Daoy (cell line): ENCODE data around the gene OR10A2. TPM values are rescaled to one million over a fixed set of nuclear protein-coding genes. Genes with fewer than 3 reads are reported as not detected.
"Not testable (repeated sequence)": the region's sequence is repeated elsewhere in the genome, so short reads cannot be mapped to it uniquely, and the experiment has no call there.

Experiments used
- DNase-seq: peaks from one replicate; pipeline ENCODE4 v3.0.0-alpha.2; 2015; ENCODE audit warnings: low read depth
- total RNA-seq: library from RNA; depleted of rRNA; stranded (reverse); fragments of >200 nt; shearing (Covaris generic); gene quantifications from 2 replicates; pipeline ENCODE4 v1.2.3, GENCODE V29; 2014; rRNA removed

Gene OR10A2, protein sequence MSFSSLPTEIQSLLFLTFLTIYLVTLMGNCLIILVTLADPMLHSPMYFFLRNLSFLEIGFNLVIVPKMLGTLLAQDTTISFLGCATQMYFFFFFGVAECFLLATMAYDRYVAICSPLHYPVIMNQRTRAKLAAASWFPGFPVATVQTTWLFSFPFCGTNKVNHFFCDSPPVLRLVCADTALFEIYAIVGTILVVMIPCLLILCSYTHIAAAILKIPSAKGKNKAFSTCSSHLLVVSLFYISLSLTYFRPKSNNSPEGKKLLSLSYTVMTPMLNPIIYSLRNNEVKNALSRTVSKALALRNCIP
- not detected in 2 replicates for total RNA-seq

DNA sequence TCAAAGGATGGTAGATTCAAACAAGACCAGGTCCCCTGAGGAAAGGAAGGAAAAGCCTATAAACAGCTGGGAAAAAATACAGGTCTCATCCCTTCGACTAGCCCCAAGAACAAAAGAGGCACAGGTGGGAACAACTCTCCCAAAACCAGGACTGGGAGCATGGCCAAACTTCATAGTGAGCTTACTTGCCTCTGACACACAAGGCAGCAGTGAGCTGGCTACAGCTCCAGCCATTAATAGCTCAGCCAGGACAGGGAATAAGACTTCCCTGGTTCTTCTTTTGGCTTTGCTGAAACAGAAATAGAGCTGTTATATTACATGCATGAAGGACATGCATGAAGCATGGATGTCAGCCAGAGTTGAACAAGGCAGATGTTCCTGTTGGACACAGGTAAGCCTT is at the start of gene OR10A2:
Gene OR10A2, plus strand, starts transcription at position 97 of the 400 bp plus-strand sequence. CDS start 6,698 bp downstream, outside the sequence.
- DNase-seq, result peak; percentile 4

DNA sequence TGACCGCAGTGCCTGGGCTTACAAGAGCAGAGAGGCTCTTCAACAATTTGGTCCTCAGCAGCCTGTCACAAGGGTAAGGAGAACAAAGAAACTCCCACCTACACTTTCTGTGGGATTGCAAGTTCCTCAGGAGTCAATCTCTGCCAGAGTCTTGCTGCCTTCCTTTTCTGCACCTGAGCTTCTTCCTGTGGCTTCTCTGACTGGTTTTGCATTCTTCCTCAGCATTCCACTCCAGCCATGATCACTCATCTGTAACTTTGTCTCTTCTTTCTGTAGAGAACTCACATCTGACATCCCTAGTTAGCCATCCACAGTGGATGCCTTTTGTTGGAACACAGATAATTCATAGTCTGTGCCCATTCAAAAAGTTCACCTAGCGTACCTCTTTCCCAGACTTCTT is 49.2 kb upstream of the OR10A2 start:
- no peak for DNase-seq

DNA sequence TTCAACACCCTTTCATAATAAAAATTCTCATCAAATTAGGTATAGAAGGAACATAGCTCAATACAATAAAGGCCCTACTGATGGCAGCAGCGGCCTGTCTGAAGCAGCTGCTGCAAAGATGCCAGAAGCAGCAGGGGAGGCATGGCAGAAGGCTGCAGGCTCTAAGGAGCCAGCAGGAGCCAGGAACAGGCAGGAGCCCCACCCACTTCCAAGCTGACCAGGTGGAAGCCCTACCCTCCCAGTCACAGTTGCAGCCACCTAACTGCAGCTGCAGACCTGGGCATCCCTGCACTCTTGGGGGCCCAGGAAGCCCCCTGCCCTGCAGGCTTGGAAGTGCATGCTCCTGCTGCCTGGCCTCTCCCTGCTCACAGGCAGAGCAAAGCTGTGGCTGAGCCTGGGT is 45.2 kb upstream of the OR10A2 start:
- DNase-seq, result no peak

DNA sequence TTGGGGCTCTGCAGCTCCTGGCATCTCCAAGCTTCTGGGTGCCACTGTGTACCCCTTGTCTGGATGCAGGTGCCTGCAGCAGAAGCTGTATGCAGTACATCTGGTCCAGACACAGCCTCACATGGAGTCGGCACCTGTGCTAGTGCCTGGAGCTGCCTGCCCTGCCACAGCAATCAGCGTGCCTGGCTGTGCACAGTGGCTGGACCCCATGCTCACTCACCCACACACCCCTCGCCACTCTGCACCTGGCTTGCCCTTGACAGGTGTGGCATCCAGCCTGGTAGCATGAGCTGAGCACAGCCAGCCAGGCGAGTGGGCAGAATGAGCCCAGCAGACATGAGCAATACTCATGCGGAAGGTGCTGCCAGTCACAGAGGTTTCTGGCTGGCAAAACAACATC is 43.9 kb upstream of the OR10A2 start:
- DNase-seq, result no peak

DNA sequence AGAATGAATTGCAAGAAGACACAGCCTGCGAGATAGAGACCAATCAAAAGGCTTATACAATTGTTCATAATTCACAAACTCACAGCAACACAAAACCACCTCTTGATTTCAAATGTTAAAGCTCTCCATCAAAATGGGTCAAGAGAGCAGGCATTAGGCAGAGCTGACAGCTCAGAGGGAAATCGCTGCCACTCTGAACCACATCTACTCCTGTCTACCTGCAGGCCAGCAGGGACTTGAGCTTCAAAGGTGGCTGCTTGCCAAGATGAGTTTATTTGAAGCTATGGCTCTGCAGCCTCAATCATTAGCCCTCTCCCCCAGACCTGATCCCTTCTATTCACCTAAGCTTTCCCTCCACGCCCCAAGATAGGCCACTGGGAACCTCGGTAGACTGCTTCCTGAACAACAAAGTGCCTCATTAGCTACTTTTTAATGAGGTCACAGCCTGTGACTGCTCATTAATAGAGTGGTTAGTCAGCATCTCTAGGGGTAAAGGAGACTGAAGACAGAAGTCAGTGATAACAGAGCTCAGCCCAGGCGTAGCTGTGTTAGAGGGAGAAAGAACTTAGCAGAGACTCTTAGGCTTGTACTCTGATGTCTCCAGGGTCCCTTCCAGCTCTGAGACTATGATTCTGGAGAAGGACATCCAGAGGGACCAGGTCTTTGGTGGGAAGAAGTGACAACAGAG is 38.6 kb upstream of the OR10A2 start:
- DNase-seq, result no peak

DNA sequence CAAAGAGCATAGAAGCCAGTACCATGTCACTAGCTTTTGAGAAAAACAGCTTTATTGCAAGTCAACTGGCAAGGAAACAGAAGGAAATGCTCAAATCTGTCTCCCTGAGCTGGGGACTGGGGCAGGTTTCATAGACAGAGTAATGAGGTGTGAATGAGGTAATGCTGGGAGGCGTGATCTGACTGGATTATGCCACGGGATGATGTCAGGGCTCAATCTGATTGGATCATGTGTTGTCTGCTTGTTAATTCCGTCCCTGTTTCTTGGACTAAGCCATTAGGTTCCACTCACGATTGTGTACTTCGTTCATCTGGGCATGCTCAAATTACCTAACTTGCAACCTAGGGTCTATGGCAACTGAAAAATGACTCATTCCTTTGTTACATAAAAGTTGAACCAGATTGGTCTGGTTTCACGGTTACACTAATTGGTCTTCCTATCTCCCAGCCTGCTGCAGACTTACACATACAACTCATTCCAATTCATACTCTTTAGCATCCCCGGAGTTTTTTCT is 37.6 kb upstream of the OR10A2 start:
- peak; percentile 37 for DNase-seq

DNA sequence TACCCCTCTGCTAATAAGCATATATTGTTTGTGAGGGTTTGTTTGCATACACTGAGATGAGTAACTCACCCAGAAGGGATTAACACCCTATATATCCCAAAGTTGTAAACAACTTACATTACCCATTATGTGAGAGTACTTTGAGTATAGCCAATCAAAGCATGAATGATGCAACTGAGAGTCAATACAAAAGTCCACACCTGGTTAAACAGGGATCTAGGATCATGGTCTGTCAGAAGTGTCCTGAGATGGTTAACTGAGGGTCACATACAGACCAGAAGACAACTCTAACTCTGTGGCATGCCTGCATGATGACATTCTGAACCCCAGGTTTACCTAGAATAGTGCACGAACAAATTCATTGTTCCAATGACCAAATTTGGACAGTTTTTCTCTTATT is 34.8 kb upstream of the OR10A2 start:
- no peak for DNase-seq

DNA sequence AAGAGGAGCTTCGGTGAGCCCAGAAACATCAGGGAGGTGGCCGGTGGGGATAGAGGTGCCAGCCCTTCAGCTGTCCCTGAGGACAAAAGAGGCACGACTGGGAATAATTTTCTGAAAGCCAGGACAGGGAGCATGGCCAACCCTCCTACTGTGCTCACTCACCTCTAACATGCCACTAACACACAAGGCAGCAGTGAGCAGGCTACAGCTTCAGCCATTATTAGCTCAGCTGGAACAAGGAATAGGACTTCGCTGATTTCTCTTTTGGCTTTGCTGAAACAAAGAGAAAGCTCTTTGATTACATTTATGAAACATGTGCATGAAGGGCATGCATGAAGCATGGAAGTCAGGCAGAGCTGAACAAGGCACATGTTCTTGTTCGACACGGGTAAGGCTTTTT is 29.5 kb upstream of the OR10A2 start:
- no peak for DNase-seq

DNA sequence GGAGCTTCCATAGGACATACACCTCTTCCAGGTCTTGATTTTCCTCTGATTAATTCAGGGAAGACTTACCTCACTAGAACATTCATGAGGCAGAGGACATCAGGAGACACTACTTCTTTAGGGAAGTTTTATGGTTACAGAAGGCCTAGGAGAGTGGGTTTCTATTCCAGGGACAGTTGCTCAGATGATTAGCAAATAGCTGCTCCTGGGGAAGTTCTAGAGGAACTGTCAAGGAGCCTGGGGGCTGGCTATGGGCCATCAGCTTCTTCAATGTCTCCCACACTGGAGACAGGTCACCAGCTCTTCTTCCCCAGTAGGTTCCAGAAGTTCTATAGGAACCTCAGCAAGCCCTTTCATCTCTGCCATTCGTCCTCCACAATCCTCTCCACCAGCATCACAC is 28.8 kb upstream of the OR10A2 start:
- no peak for DNase-seq

DNA sequence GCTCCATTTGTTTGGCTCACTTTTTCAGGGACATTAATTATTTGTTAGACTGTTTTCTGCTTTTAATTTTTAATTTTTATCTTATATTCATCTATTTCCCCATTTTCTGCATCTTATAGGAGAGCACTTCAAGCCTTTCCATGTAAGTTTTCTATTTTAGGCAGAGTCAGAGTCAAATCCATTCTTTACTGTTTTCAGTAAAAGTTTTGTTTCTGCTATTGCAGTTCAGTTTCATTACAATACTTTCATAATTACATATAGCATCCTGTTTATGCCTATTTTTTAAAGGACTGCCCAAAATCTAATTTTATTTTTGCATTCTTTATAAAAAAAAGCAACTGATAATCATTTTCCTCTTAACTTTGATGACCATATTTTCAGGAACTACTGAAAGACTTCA is 21.2 kb upstream of the OR10A2 start:
- no peak for DNase-seq

DNA sequence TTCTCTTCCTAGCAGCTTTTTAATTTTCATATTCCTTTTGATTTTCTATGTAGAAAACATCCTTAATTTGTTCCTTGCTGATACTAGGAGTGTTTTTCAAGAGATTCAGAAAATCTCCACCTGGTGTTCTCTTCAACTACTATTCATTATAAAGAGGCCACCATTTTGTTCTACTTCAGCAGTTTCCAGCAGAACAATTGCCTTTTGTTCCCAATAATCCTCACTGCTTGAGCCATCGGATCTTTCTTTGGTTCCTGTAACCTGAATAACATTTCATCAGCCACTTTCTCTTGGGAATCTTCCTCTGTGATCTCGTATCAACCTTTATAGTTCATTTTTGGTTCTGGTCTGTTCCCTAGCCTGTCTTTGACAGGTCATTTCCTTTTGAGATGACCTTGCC is 19.2 kb upstream of the OR10A2 start:
- no peak for DNase-seq

DNA sequence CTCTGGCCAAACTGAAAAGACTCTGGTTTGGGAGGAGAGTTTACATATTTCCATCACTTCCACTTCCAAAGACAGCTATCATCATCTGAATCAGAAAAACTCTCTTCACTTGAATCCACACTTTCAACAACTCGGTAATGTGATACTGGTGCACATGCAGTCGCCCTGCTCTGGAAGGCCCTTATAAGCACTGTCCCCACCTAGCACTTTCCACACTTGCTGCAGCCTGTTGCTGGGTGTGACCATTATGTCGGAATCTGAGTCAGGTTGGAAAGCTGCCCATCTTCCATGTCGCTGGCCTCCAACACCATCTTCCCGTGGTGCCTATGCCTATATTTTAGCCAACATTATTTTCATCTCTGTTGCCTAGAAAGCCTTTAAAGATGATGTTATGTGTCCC is 18.5 kb upstream of the OR10A2 start:
- DNase-seq, result peak; percentile 25

DNA sequence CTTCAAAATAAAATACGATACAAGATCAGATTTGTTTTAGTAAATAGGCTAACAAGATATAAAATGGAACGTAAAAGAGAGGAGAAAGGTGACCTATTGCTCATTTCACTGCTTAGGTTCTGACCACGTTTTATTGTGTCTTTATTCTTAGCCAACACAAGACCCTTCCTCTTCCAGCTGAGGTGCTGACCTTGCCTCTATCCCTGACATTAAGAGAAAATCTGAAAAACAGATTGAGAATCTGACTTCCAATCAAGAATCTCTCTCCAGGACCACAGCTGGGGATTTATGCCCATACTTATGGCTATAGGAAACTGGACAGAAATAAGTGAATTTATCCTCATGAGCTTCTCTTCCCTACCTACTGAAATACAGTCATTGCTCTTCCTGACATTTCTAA is 17.5 kb upstream of the OR10A2 start, which contains the start of gene OR10A5:
Gene OR10A5, plus strand, starts transcription at position 301 of the 400 bp plus-strand sequence. Its CDS starts 0 bp downstream, at position 301.
- DNase-seq, result no peak

DNA sequence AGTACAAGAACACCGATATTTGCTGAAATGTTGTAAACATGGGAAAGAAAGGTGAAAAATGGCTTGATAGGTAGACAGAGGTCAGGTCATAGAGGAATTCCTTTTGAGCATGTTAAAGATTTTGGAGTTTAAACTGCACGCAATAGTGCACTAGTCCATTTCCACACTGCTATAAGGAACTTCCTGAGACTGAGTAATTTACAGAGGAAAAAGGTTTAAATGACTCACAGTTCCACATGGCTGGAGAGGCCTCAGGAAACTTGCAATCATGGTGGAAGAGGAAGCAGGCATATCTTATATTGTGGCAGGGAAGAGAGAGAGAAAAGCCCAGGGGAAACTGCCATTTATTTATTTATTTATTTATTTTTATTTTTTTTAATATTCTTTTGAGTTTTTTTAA is 12.3 kb upstream of the OR10A2 start:
- no peak for DNase-seq

DNA sequence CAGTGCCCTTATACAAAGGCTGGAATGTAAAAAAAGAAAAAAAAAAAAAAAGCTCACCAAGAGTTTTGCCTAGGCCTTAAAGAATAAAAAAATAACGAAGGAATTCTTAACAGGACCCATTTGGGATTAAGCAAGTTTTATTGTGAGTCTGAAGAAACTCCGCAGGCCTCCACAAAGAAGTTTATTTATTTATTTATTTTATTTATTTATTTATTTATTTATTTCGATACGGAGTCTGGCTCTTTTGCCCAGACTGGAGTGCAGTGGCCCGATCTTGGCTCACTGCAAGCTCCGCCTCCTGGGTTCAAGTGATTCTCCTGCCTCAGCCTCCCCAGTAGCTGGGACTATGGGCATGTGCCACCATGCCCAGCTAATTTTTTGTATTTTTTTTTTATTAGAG is 8.1 kb upstream of the OR10A2 start:
- not testable (repeated sequence) for DNase-seq

DNA sequence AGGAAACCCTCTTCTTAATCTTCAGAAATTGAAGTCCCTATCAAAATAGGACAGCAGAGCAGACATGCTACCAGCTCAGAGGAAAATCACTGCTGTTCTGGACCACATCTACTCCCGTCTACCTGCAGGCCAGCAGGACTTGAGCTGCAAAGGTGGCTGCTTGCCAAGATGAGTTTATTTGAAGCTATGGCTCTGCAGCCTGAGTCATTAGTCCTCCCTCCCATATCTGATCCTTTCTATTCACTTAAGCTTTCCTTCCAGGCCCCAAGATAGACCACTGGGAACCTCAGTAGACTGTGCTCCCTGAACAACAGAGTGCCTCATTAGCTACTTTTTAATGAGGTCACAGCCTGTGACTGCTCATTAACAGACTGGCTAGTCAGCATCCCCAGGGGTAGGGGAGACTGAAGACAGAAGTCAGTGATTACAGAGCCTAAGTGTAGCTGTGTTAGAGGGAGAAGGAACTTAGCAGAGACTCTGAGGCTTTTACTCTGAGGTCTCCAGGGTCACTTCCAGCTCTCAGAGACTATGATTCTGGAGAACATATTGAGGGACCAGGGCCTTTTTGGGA is 6.8 kb upstream of the OR10A2 start:
- peak; percentile 81 for DNase-seq

DNA sequence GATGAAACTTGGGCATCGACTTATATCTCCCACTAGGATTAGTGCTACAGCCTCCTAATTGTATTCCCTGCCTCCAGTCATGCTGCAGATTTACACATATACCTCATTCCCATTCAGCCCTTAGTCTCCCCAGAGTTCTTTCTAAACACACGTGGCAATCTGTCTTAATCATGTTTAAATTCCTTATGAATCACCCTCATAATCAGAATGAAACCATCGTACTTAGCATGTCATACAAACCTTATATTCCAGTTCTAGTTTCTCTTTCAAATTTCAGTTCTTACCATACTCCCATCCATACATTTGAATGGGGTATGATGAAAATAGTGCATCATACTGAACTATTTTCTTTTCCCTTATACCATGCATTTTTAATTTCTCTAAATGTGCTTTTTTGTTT is 6.0 kb upstream of the OR10A2 start:
- peak; percentile 33 for DNase-seq

DNA sequence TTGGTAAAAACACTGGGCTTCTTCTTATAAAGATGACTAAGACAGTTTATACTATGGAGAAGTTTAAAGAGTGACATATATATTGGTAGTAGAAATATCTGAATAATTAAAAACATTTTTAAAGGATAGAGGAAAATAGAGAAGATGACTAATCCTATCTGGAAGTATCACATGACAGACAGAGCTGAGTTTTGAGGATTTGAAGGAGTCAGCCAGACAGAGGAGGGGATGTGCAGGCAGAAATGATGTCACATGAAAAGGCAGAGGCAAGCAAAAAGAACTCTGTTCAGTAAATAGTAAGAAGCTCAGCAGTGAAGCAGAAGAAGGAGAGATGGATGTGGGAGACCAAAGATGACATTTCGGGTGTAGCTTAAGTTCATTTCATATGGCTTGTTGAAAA is 1.6 kb downstream of the OR10A2 start:
- DNase-seq, result peak; percentile 13

DNA sequence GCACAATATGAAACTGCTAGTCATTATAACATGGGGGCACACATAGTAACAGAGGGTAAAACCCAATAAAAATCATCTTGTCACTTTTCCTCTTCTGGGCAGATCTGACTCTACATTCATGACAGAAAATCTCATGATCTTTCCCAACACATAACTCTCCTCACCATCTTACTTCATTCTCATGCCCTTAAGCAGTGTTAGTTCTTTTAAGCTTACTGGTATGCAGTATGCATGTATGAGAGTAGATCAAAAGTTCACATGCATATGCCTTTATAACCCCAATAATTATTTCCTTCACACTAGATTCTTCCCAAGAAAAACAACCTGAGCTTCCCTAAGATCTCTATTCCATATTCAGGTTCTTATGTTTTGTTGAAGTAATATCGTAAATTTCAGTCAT is 8.4 kb downstream of the OR10A2 start:
- no peak for DNase-seq

DNA sequence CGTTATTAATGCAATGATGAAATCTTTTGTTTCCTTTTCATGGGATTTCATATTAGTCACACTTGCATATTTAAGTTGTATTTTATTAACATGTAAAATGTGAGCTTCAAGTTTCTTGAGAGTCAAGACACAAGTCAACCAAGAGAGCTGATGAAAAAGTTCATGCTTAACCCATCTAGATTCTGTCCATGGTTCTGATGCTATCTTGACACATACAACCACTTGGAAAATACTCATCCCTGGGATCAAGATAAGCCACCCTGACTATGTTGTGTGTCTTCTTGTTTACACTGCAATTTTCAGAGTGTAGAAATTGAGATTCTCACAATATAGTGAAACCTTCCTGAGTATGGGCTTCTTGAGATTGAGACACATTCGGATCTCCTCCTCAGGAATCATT is 12.9 kb downstream of the OR10A2 start:
- DNase-seq, result no peak

DNA sequence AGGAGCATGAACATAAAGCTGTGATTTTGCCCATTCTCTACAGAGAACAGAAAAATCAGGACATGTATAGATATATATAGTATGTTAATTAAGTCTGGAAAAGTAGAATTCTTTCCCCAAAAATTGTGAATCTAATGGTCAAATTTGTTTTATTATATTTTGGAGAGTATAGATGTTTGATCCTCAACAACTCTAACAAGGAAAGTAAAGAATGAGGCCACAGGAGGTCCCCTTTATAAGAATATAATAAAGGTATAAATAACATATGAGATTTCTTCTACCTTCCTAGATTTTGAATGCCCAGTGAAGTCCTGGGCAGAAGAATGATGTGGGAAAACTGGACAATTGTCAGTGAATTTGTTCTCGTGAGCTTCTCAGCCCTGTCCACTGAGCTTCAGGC is 13.5 kb downstream of the OR10A2 start, which contains the start of gene OR10A4:
Gene OR10A4, plus strand, starts transcription at position 301 of the 400 bp plus-strand sequence. Its CDS starts 23 bp downstream, at position 324.
- no peak for DNase-seq

DNA sequence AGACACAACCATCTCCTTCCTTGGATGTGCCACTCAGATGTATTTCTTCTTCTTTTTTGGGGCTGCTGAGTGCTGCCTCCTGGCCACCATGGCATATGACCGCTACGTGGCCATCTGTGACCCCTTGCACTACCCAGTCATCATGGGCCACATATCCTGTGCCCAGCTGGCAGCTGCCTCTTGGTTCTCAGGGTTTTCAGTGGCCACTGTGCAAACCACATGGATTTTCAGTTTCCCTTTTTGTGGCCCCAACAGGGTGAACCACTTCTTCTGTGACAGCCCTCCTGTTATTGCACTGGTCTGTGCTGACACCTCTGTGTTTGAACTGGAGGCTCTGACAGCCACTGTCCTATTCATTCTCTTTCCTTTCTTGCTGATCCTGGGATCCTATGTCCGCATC is 14.1 kb downstream of the OR10A2 start:
- DNase-seq, result no peak

DNA sequence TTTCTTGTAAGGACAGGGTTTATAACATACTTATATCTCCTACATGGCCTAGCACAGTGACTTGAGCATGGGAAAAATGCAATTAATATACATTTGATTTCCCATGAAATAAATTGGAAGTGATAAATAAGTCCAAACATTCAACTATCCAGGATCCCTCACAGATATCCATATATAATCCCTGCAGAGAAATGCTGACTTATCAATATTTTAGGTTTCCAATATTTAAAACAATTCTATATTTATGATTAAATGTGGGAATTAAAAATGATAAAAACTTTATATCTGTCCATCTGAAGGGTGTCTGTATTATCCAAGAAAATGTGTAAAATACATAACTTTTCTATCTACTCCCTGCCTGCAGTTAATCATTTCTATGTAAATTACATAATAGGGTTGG is 19.9 kb downstream of the OR10A2 start:
- DNase-seq, result no peak
